GM19023 (cell line): ENCODE data around the gene OR4K2.
"Not testable (repeated sequence)": the region's sequence is repeated elsewhere in the genome, so short reads cannot be mapped to it uniquely, and the experiment has no call there.

Source experiments
- ATAC-seq: cut with Tn5 transposase; IDR thresholded peaks from one replicate; pipeline ENCODE4 v1.9.1; 2021; ENCODE audit warnings: mild to moderate bottlenecking, moderate library complexity; ENCODE audit not compliant: unreplicated experiment

Gene OR4K2

DNA sequence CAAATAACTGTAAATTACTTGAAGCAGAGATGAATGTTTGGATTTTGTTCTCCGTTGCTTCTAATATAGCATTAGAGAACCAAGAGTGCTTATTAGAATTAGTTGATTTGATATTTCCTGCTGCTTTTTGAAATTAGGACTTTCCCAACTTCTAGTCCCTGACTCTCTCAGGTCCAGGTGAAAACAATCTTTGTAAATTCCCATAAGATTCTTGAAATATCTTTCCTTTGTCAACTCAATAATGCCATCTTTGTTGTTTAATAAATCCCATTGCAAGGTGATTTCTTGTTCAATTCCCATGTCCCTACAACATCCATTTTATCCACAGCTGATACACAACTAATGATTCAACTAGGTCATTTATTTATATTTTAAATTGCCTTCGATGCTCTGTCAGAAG is at the start of gene OR4K2:
OR4K2 (plus strand) TSS at position 301 of the 400 bp plus-strand sequence. CDS start 1,126 bp downstream, outside the sequence.
- ATAC-seq: no peak

GRCh38 chr14:19827626-19828244 is 47.2 kb upstream of the OR4K2 start:
- ATAC-seq: not testable (repeated sequence)

DNA sequence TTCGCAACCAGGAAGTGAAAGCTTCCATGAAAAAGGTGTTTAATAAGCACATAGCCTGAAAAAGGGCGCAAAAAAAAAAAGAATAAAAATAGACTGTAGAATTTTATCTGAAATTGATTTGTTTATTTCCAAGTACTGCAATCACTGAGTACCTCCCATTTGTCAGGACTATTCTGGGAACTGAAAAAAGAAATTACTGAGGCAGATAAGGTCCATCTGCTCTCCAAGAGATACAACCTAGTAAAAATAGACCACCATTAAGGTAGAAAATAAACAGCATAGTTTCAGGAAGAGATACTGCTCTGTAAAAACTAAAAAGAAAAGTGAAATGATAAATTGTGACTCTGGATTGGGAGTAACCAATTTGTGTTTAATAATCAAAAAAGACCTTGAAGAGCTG is 46.6 kb upstream of the OR4K2 start:
- ATAC-seq: no peak

DNA sequence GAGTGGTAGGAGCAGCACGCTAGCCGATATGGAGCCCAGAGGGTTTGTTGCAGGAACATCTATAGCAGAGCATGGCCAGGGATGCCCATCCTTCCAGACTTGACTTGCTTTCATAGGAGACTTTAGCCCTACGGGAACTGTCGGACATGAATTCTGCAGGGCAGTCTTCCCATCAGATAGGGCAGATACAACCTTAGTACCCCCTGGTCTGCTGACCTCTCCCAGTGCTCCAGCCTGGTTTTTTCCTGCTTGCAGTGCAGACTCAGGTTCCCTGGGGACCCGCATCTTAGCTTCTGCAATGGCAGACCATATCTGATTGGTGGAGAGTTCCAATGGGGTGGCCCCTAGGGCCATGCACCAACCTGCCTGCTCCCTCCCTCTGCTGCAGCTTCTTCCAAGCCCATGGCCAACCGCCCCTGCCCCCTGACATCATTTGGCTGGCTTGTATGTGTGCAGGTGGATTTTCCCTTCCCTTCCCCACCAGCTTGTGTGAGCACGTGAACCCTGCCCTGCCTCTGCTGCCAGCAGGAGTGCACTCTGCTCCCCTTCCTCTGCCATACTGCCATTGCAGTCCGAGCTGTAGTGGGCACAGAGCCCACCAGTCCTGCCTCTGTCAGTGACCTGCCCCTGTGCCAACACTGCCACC is 40.6 kb upstream of the OR4K2 start:
- ATAC-seq: not testable (repeated sequence)

- ATAC-seq: no peak
Observed at GRCh38 chr14:19838433-19838832, 36.5 kb upstream of the OR4K2 start.

DNA sequence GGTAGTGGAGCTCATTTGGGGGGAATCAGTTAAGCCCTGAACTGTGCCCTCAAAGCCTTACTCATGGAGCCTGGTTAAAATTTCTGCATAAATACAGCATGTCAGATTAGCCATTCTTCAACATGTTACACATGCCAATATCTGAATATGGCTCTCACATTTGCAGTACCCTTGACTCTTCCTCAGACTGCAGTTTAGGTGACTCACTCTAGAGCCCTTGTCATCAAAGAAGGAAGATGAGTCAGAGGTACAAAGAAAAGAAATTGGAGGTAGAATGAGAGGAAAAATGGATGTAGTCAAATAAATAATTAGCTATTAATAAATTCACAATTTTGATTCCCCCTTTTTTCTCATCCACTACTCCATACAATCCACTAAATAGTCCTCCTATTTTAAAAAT is 23.6 kb upstream of the OR4K2 start:
- no peak for ATAC-seq

DNA sequence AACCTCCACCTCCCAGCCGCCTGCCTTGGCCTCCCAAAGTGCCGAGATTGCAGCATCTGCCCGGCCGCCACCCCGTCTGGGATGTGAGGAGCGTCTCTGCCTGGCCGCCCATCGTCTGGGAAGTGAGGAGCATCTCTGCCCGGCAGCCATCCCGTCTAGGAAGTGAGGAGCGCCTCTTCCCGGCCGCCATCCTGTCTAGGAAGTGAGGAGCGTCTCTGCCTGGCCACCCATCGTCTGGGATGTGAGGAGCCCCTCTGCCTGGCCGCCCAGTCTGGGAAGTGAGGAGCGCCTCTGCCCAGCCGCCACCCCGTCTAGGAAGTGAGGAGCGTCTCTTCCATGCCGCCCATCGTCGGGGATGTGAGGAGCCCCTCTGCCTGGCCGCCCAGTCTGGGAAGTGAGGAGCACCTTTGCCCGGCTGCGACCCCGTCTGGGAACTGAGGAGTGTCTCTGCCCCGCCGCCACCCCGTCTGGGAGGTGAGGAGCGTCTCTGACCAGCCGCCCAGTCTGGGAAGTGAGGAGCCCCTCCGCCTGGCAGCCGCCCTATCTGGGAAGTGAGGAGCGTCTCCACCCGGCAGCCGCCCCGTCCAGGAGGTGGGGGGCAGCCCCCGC is 8.8 kb upstream of the OR4K2 start:
- ATAC-seq: not testable (repeated sequence)

- ATAC-seq: no peak
Observed at GRCh38 chr14:19873178-19873577, 1.8 kb upstream of the OR4K2 start.

DNA sequence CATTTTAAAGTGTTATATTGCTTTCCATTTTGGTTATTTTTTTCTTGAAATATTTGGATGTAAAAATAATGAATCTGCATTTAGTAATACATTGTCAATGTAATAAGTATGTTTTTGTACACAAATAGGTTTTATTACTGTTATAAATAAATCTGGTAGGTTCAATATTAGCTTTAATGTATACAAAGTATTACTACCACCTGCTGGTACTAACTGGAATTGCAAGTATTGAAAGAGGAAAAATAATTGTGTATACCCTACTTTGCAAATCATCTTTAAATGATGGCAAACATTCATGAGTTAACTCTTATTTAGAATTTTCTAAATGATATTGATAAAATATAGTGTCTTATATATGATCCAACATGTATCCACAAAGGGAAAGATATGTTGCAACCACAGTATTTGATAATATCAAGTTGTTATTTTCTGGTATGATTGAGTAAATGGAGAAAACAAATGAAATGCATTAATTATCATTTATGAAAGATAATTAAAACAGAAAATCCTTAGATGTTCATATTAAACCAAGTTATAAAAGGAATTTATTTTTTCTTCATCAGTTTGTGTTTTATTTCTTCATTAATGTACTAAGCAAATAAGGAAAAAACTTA is 3.2 kb downstream of the OR4K2 start:
- ATAC-seq: no peak

DNA sequence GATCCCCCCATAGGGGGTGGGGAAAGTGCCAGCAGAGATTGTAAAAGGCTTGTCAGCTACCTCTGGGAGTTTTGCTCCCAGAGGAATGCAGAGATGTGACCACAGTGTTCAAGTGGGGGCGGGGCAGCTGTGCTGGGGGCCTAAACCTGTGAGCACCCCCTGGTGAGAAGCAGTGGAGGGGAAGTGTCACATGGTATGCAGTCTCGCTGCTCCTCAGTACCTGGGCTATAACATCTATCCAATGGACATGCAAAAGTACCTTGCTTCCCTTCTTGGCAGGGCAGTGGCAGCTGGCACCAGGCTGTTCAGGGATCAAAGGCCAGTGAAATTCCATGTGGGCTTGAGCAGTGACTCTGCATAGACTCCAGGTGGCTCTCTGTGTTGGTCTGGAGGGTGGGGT is 20.3 kb downstream of the OR4K2 start:
- ATAC-seq: no peak

DNA sequence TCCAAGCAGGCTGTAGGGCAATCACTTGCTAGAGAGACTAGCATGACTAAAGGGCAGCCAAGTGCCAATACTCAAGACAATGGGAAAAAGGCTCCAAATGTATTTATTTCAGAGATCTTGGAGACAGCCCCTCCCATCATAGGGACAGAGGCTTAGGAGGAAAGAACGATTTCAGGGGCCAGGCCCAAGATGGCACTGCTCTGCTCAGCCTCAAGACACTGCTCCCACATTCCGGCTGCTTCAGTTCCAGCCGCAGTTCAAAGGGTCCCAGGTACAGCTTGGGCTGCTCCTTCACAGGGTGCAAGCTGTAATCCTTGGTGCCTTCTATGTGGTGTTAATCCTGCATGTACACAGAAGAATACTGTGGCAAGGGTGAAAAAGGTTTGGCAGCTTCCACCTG is 26.1 kb downstream of the OR4K2 start:
- ATAC-seq: no peak

DNA sequence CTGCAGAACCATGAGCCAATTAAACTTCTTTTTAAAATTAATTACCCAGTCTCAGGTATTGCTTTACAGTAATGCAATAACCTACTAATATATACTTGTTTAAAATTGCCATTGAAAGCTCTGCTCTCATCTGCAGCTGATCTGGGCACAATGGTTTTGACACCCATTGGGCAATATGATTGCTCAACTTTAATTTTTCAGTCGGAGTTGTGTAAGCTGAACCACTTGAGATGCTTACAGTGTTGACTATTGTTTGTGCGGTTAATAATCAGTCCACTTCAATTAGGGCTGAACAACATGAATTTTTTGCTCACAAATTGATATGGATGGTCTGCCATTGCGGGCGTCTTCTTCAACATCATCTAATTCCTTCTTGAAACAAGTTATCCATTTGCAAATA is 27.5 kb downstream of the OR4K2 start:
- ATAC-seq: no peak

GRCh38 chr14:19906665-19907064 is 31.7 kb downstream of the OR4K2 start:
- no peak for ATAC-seq

DNA sequence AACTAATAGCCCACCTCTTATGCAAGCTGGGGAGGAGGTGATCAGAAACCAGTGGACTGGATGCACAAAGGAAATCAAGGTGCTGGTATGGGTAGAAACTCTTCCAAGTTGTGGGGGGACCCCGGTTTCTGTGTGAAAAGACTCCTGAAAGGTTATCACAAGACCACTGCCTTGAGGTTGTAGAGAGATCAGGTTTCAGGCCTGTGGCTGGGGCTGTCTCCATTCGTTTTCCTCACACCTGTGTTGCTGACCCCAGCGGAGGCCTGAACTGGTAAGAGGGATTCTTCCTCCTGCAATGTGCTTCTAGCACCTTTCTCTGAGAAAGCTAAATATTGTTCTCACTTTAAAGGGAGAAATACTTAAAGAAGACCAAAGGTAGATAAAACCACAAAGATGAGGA is 36.2 kb downstream of the OR4K2 start:
- ATAC-seq: no peak

GRCh38 chr14:19917243-19917642 is 42.3 kb downstream of the OR4K2 start:
- ATAC-seq: no peak

- ATAC-seq: no peak
Observed at GRCh38 chr14:19917955-19918518, 43.1 kb downstream of the OR4K2 start.

DNA sequence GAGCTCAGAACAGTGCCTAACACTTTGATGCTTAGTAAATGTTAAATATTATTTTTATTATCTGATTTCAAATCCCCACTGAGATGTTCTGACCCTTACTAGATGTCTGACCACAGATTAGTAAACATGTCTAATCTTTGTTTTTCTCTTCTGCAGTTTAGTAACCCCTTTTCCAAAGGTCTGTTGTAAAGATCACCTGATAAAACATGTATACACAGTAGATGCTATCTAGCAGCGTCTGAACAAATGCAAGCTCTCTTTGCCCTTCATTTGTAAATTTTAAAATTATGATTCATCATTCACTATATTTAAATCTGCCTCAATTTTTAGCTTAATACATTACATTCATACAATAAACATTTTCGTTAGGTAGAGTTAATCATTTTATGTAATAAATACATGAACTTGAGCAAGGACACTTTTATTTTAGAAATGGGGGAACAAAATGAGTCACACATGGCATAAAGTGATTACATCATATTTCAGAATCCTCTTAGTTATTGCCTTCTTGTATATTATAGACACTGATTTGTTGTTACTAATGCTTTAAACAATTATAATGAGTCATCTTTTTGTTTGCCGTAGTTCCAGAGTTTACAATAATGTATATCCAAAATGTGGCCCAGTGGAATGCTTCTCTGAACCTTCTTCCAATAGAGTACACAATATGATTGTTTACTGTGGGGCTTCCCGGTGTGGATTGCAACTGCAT is 43.8 kb downstream of the OR4K2 start:
- ATAC-seq: no peak

- no peak for ATAC-seq
Observed at GRCh38 chr14:19920021-19920657, 45.2 kb downstream of the OR4K2 start, which contains the start of gene OR4K5. TSS of gene OR4K5 (plus strand) at chr14:19920607. CDS start at chr14:19920607, 0 bp downstream.

- ATAC-seq: no peak
Observed at GRCh38 chr14:19930617-19931016, 55.7 kb downstream of the OR4K2 start, which contains the start of gene OR4K1. TSS of gene OR4K1 (plus strand) at chr14:19930917. CDS start at chr14:19935667, 4,750 bp downstream.
